Right atrium auricular region (tissue), 2 donors: ENCODE data around the gene CLEC17A. TPM values are rescaled to one million over a fixed set of nuclear protein-coding genes. Genes with fewer than 3 reads are reported as not detected.
"Not testable (repeated sequence)": the region's sequence is repeated elsewhere in the genome, so short reads cannot be mapped to it uniquely, and the experiment has no call there.

ENCODE experiments used
- DNase-seq: peaks from one replicate; pipeline ENCODE4 v3.0.0-alpha.2; 2019; ENCODE audit warnings: low spot score
- H3K27ac ChIP-seq, 2 donors: fragments of 200-600 bp; sonication (generic); 1 replicate in 1 of 2; 2 replicates in 1 of 2; pipeline ENCODE4 v1.5.1; 2016 to 2019
- H3K27me3 ChIP-seq, 2 donors: fragments of 200-600 bp; sonication (generic); one replicate each; pipeline versions ENCODE4 v1.5.1 to v1.6.0; 2017 to 2019
- H3K36me3 ChIP-seq: fragments of 200-600 bp; sonication (generic); one replicate; pipeline ENCODE4 v1.5.1; 2016
- H3K4me1 ChIP-seq, 2 donors: fragments of 200-600 bp; sonication (generic); one replicate each; pipeline versions ENCODE4 v1.5.1 to v1.6.0; 2017 to 2019
- H3K4me3 ChIP-seq, 2 donors: fragments of 200-600 bp; sonication (generic); 1 replicate in 1 of 2; 2 replicates in 1 of 2; pipeline ENCODE4 v1.5.1; 2017 to 2019; ENCODE audit warnings: mild to moderate bottlenecking in 1 of 2, moderate library complexity in 1 of 2
- H3K9me3 ChIP-seq, 2 donors: fragments of 200-600 bp; sonication (generic); one replicate each; pipeline ENCODE4 v1.5.1; 2019
- CTCF ChIP-seq, 2 donors: fragments of 200-600 bp; sonication (generic); IDR thresholded peaks; one replicate each; pipeline ENCODE4 v1.5.1; 2019; ENCODE audit warnings: antibody characterized with exemption in 2 of 2
- total RNA-seq, 2 donors: library from RNA; depleted of rRNA; stranded (reverse); fragments of >200 nt; gene quantifications; one replicate each; pipeline ENCODE4 v1.1.0, GENCODE V29; 2016

The CLEC17A gene
- total RNA-seq, 2 donors from 2014 or later, result not detected

DNA sequence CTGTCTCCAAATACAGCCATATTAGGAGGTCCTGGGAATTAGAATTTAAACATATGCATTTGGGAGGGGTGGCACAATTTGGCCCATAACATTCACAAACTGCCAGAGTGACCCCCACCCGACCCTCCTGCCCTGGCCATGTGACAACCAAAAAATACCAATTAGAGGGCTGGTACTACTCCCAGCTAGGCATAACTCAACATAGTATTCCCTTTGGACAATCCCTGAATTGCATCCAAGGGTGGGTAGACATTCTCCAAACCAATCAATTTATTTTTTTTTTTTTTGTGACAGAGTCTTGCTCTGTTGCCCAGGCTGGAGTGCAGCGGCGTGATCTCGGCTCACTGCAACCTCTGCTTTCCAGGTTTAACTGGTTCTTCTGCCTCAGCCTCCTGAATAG, 29.8 kb downstream of the CLEC17A start:
- no peaks in the 10 kb centered on the region for H3K27me3 ChIP-seq
- TF ChIP-seq CTCF (IDR thresholded peaks at IDR 0.05), result no peak
- DNase-seq, result no peak
- H3K4me3 ChIP-seq, result no peak overlapping the region
- no peak overlapping the region for H3K27ac ChIP-seq
- no peaks in the 10 kb centered on the region for H3K9me3 ChIP-seq
- H3K36me3 ChIP-seq, result no peaks in the 10 kb centered on the region
- H3K4me1 ChIP-seq, result no peaks in the 10 kb centered on the region

DNA sequence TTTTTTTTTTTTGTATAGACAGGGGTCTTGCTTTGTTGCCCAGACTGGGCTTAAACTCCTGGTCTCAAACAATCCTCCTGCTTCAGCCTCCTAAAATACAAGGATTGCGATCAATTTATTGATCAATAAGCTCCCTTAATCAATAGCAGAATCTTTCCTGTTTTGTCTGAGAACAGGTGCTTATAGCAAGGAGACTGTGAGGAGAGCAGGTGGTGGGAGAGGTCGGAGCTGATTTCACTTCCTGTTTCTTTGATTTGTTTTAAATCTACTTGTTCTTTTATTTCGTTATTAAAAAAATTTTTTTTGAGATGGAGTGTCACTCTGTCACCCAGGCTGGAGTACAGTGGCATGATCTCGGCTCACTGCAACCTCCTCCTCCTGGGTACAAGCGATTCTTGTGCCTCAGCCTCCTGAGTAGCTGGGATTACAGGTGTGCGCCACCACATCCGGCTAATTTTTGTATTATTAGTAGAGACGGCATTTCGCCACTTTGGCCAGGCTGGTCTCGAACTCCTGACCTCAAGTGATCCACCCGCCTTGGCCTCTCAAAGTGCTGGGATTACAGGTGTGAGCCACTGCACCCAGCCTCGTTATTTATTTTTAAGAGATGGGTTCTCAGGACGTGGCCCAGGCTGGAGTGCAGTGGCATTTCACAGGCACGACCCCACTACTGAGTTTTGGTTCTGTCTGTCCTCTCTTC, 30.7 kb downstream of the CLEC17A start:
- not testable (repeated sequence) for H3K9me3 ChIP-seq, H3K27ac ChIP-seq, H3K4me3 ChIP-seq, H3K4me1 ChIP-seq, H3K27me3 ChIP-seq, DNase-seq, H3K36me3 ChIP-seq

GRCh38 chr19:14614099-14614412, 31.2 kb downstream of the CLEC17A start:
- Histone ChIP-seq H3K4me1 (no peaks in the 10 kb centered on the region), H3K27ac (no peak overlapping the region), H3K9me3 (peaks cover 0 to 4% of the 10 kb centered on the region in 2 donors), H3K27me3 (no peaks in the 10 kb centered on the region), H3K36me3 (no peaks in the 10 kb centered on the region), H3K4me3 (no peak overlapping the region)
- TF ChIP-seq CTCF (IDR thresholded peaks at IDR 0.05), result no peak
- no peak for DNase-seq

DNA sequence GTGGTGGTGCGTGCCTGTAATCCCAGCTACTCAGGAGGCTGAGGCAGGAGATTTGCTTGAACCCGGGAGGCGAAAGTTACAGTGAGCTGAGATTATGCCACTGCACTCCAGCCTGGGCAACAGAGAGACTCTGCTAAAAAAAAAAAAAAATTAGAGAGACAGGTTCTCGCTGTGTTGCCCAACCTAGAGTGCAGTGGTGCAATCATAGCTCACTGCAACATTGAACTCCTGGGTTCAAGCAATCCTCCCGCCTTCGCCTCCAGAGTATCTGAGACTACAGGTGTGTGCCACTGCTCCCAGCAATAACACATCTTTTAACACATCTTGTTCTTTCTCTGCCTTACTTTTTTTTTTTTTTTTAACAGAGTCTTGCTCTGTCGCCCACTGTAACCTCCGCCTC, 32.7 kb downstream of the CLEC17A start:
- DNase-seq, result no peak
- Histone ChIP-seq H3K4me3 (no peak overlapping the region), H3K4me1 (no peaks in the 10 kb centered on the region), H3K9me3 (peaks cover 4 to 15% of the 10 kb centered on the region in 2 donors), H3K27me3 (no peaks in the 10 kb centered on the region), H3K27ac (no peak overlapping the region), H3K36me3 (no peaks in the 10 kb centered on the region)
- TF ChIP-seq CTCF (IDR thresholded peaks at IDR 0.05), result no peak

GRCh38 chr19:14616407-14616806, 33.5 kb downstream of the CLEC17A start:
- no peak for TF ChIP-seq CTCF (IDR thresholded peaks at IDR 0.05)

GRCh38 chr19:14619404-14619803, 36.5 kb downstream of the CLEC17A start:
- no peaks in the 10 kb centered on the region for H3K27me3 ChIP-seq
- no peak for TF ChIP-seq CTCF (IDR thresholded peaks at IDR 0.05)
- H3K4me3 ChIP-seq, result no peak overlapping the region
- H3K9me3 ChIP-seq, result peaks cover 4 to 15% of the 10 kb centered on the region in 2 donors
- no peak for DNase-seq
- H3K27ac ChIP-seq, result no peak overlapping the region
- H3K36me3 ChIP-seq, result no peaks in the 10 kb centered on the region
- H3K4me1 ChIP-seq, result no peaks in the 10 kb centered on the region

More at GRCh38 chr19:14616407-14616806, 33.5 kb downstream of the CLEC17A start:
- Histone ChIP-seq H3K27ac (no peak overlapping the region), H3K9me3 (peaks cover 4 to 15% of the 10 kb centered on the region in 2 donors), H3K4me1 (no peaks in the 10 kb centered on the region), H3K36me3 (no peaks in the 10 kb centered on the region), H3K27me3 (no peaks in the 10 kb centered on the region), H3K4me3 (no peak overlapping the region)
- DNase-seq, result no peak

DNA sequence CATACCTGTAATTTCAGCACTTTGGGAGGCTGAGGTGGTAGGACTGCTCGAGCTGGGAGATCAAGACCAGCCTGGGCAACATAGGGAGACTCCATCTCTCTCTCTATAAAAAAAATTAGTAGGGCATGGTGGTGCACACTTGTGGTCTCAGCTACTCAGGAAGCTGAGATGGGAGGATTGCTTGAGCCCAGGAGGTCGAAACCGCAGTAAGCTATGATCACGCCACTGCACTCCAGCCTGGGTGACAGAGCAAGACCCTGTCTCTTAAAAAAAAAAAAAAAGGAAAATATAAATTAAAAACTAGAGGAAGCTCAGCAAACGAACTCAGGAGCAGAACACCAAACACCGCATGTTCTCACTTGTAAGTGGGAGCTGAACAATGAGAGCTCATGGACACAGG, 41.6 kb downstream of the CLEC17A start:
- not testable (repeated sequence) for H3K27me3 ChIP-seq, H3K4me1 ChIP-seq, H3K4me3 ChIP-seq, H3K36me3 ChIP-seq, DNase-seq, H3K27ac ChIP-seq
- H3K9me3 ChIP-seq, result peaks cover 2 to 11% of the 10 kb centered on the region in 2 donors
